Adrenal gland (tissue), 12 donors: Measurements from ENCODE around the gene ST7. TPM values are rescaled to one million over a fixed set of nuclear protein-coding genes. Genes with fewer than 3 reads are reported as not detected.
"Not testable (repeated sequence)": the region's sequence is repeated elsewhere in the genome, so short reads cannot be mapped to it uniquely, and the experiment has no call there.

ENCODE experiments used
- DNase-seq, 7 donors: peaks; one replicate each; pipeline ENCODE4 v3.0.0-alpha.2; 2019 to 2020
- H3K27ac ChIP-seq, 5 donors: fragments of 200-600 bp; sonication (generic) in 4 of 5; 1 replicate in 3 of 5; 2 replicates in 2 of 5; pipeline versions ENCODE4 v1.5.1 to v1.8.0; 2016 to 2020; ENCODE audit warnings: mild to moderate bottlenecking in 1 of 5
- H3K27me3 ChIP-seq: fragments of 200-600 bp; 2 replicates; pipeline ENCODE4 v1.8.0; 2021
- H3K36me3 ChIP-seq, 2 donors: fragments of 200-600 bp; replicated peaks in 1 of 2; 1 replicate in 1 of 2; 2 replicates in 1 of 2; pipeline versions ENCODE4 v1.5.1 to v1.8.0; 2018 to 2022
- H3K4me1 ChIP-seq, 2 donors: fragments of 200-600 bp; replicated peaks in 1 of 2; 1 replicate in 1 of 2; 2 replicates in 1 of 2; pipeline versions ENCODE4 v1.5.1 to v1.8.0; 2018 to 2021
- H3K4me3 ChIP-seq, 4 donors: fragments of 200-600 bp; sonication (generic) in 3 of 4; one replicate each; pipeline ENCODE4 v1.5.1; 2016 to 2018
- H3K9me3 ChIP-seq, 3 donors: fragments of 200-600 bp; sonication (generic) in 1 of 3; replicated peaks in 1 of 3; 1 replicate in 2 of 3; 2 replicates in 1 of 3; pipeline versions ENCODE4 v1.5.1 to v1.8.0; 2016 to 2021
- CTCF ChIP-seq, 6 experiments: fragments of 450-650 bp in 4 of 6; fragments of 200-600 bp in 2 of 6; sonication (generic) in 1 of 6; IDR thresholded peaks; 1 replicate in 5 of 6; 2 replicates in 1 of 6; pipeline versions ENCODE4 v1.5.1 to v1.8.0; 2016 to 2021; ENCODE audit warnings: antibody characterized with exemption in 6 of 6, mild to moderate bottlenecking in 2 of 6, moderate library complexity in 1 of 6
- POLR2A ChIP-seq, 2 donors: fragments of 450-650 bp; IDR thresholded peaks; one replicate each; pipeline ENCODE4 v1.6.1; 2017; ENCODE audit warnings: antibody characterized with exemption in 2 of 2, mild to moderate bottlenecking in 2 of 2, moderate library complexity in 1 of 2
- WGBS, 4 donors: extraction: QIAGEN DNeasy Blood & Tissue Kit in 2 of 4; methylation state at CpG; one replicate each; pipeline versions ENCODE4 v1.1.5 to v1.1.7; 2013 to 2017; 5-methylcytosine and 5-hydroxymethylcytosine counted together
- intact Hi-C, 2 donors: fragments of 100-400 bp; cut with DNase I; formaldehyde crosslinking; loops; one replicate each; pipeline versions ENCODE4 v1.14.1 to v1.15.0; 2022 to 2023
- polyA plus RNA-seq, 3 donors: library from polyadenylated mRNA; stranded (reverse); fragments of 200-250 nt in 2 of 3; fragments of 350-450 nt in 1 of 3; fragmentation: Illumina TruSeq in 1 of 3; extraction: RNeasy Lipid Tissue Mini Kit (QIAGEN cat#74804) in 1 of 3; gene quantifications; one replicate each; pipeline ENCODE4 v1.2.3, GENCODE V29; 2013 to 2014
- total RNA-seq, 9 donors: library from RNA; depleted of rRNA in 4 of 9; stranded (reverse); fragments of >200 nt in 4 of 9; fragments of 120-200 nt in 1 of 9; fragmentation: NEBNext Ultra II Directional in 1 of 9; extraction: Animal tissue kit (Norgen Biotek cat#: 25700) in 1 of 9; gene quantifications; one replicate each; pipeline versions ENCODE4 v1.1.0 to v1.2.4, GENCODE V29; 2013 to 2023
- donor health status: healthy with polysubstance abuse.
- donor health status: Bipolar disorder and iron deficiency.
- donor health status: DM: yes; HTN: yes; CAD: no.
- donor health status: DM: no; HTN: no; CAD: no.
- donor health status: DM: no; HTN: no; CAD: no.
- donor health status: DM: yes; HTN: yes; CAD: no.

ST7 gene
- total and polyA plus RNA-seq, 12 donors = 15.7 to 69.9 (median 33.1) TPM

DNA sequence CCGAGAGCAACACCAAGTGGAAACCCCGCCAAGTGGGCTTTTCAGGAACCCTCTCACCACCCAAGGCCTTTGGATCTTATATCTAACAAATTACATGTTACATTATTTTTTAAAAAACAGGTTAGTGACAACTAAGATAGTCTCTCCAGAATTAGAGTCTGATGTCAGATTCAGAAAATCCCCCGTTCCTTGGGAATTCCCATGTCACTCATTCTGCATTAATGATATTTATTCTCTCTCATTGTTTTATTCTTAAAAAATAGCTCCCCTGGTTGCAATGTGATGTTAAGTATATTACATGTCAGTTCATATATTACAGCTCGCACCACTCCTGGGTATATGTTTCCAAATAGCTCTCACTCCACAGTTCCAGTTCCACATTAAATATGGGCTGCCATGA lies 287.8 kb downstream of the ST7 start:
- peaks cover 5% of the 10 kb centered on the region for H3K27me3 ChIP-seq
- intact Hi-C loops = no loop called here
- H3K9me3 ChIP-seq = no peaks in the 10 kb centered on the region
- 79 to 90% (median 85%) methylated on average over 4 of the region's 4 CpGs for WGBS, 4 donors
- TF ChIP-seq POLR2A (IDR thresholded peaks at IDR 0.05) = no peak
- TF ChIP-seq CTCF (IDR thresholded peaks at IDR 0.05) = no peak
- no peaks in the 10 kb centered on the region for H3K4me1 ChIP-seq
- H3K27ac ChIP-seq = no peak overlapping the region
- H3K4me3 ChIP-seq = no peak overlapping the region
- H3K36me3 ChIP-seq = no peaks in the 10 kb centered on the region
- no peak for DNase-seq

DNA sequence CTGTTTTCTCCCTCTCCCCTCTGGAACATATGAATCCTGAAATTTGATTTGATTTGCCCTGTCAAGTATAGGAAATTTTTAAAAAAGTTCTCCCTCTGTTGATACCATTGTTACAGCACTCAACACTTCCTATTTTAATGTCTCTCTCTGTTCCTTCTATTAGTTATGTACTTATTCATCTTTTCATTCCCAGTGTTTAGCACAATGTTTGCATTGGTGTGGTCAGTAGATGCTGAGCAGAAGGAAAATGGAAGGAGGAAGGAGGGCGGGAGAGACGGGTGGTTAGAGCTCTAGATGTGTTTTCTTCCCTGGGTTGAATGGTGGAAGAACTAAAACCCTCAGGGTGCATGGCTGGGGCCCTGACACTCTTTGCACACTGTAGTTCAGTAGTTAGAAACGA lies 290.1 kb downstream of the ST7 start:
- no peaks in the 10 kb centered on the region for H3K9me3 ChIP-seq
- no peak overlapping the region for H3K27ac ChIP-seq
- 54 to 83% (median 70%) methylated on average over 3 of the region's 3 CpGs for WGBS, 4 donors
- no peak for DNase-seq
- no peak for TF ChIP-seq CTCF (IDR thresholded peaks at IDR 0.05)
- TF ChIP-seq POLR2A (IDR thresholded peaks at IDR 0.05) = no peak
- H3K36me3 ChIP-seq = no peaks in the 10 kb centered on the region
- H3K4me3 ChIP-seq = no peak overlapping the region
- no peaks in the 10 kb centered on the region for H3K4me1 ChIP-seq
- intact Hi-C loops = no loop called here
- peaks cover 5% of the 10 kb centered on the region for H3K27me3 ChIP-seq

- H3K9me3 ChIP-seq, H3K36me3 ChIP-seq, H3K27ac ChIP-seq, H3K4me3 ChIP-seq, H3K4me1 ChIP-seq, intact Hi-C loops, H3K27me3 ChIP-seq, DNase-seq: not testable (repeated sequence)
- WGBS, 4 donors = 79 to 86% (median 83%) methylated on average over 2 of the region's 2 CpGs
These were observed 292.4 kb downstream of the ST7 start for GRCh38 chr7:117245703-117246102.

- DNase-seq = no peak
These were observed 294.5 kb downstream of the ST7 start for GRCh38 chr7:117247809-117248208.

More at GRCh38 chr7:117247809-117248208, 294.5 kb downstream of the ST7 start:
- no peak overlapping the region for H3K4me3 ChIP-seq
- H3K9me3 ChIP-seq = no peaks in the 10 kb centered on the region
- H3K36me3 ChIP-seq = no peaks in the 10 kb centered on the region
- WGBS, 4 donors = 61 to 68% (median 67%) methylated on average over 4 of the region's 4 CpGs
- TF ChIP-seq POLR2A (IDR thresholded peaks at IDR 0.05) = no peak
- TF ChIP-seq CTCF (IDR thresholded peaks at IDR 0.05) = no peak
- H3K27ac ChIP-seq = no peak overlapping the region
- no peaks in the 10 kb centered on the region for H3K27me3 ChIP-seq
- intact Hi-C loops = no loop called here
- H3K4me1 ChIP-seq = no peaks in the 10 kb centered on the region
